Limb (tissue), 2 donors: ENCODE measurements around the gene ZNF644.

ENCODE experiments used
- DNase-seq, 2 donors: peaks; one replicate each; pipeline ENCODE4 v3.0.0-alpha.2; 2016; ENCODE audit errors: extremely low spot score in 2 of 2

Gene ZNF644

DNA sequence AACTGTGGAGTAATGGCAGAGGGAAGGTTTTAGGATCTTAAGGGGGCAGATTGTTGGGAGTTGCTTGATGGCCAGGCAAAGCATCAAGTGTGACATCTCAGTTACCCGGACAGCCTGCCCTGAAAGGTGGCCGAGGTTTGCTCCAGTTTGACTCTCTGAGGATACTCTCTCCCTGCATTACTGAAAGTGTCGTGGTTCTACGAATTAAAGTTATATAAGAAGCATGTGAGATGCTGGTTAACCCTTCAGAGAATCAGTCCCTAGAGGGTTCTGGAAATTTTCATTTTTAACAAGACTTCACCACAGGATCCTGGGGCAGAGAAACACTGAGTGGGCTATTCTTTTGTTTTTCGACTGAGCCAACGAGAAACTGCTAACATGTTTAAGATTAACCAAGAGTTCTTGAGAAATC lies 689 bp upstream of the ZNF644 start:
- no peak for DNase-seq

DNA sequence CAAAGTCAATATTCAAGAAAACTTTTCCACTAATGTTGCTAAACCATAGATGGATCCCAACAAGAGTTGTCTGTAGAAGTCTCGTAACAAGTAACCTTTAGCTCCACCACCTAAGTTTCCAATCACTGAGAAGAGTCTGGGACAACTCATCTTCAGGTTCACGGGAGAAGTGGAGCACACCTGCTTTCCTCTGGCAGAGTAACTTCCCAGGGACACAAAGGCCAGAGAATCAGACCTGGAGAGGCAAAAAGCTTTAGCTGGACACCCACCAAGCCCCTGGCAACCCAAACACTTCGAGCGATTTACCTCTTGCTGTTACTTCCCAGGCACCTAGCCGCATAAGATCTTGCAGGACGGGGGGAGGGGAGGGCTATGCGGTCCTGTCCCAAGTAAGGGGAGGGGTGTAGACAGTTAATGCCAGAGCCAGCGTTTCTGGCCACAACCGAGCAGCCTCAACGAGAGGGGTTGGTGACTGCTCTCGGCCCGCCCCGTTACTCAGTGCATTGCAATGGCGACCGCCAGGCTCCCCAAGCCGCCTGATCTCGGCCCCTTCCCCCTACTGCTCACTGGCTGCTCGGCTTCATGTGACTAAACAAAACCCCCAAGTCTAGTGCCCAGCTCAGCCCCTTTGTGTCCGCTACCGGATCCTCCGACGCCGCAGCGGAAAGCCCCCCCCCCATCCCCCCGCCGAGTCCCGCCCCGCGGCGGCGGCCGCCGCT lies 709 bp downstream of the ZNF644 start:
- DNase-seq: peak; percentile 87 to 91

GRCh38 chr1:91020486-91020885 lies 1.3 kb downstream of the ZNF644 start:
- no peak for DNase-seq

DNA sequence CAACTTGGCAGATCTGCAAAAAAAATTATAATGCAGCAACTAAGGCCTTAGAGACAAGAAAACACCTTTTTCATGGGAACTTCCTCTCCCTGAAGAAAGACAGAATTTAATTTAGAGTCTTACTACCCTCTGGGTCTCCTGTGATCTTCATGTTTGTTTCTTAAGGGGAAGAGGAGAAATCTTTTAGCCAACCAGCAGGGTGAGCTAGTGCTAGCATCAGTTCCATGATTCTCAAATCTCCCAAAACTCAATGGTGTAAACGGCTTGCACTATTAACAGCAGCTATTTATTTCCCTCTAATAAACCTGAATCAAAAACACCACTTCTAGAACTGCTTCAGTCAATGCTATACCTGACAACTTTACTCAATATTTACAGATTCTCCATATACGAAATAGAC lies 3.8 kb downstream of the ZNF644 start:
- DNase-seq: no peak

DNA sequence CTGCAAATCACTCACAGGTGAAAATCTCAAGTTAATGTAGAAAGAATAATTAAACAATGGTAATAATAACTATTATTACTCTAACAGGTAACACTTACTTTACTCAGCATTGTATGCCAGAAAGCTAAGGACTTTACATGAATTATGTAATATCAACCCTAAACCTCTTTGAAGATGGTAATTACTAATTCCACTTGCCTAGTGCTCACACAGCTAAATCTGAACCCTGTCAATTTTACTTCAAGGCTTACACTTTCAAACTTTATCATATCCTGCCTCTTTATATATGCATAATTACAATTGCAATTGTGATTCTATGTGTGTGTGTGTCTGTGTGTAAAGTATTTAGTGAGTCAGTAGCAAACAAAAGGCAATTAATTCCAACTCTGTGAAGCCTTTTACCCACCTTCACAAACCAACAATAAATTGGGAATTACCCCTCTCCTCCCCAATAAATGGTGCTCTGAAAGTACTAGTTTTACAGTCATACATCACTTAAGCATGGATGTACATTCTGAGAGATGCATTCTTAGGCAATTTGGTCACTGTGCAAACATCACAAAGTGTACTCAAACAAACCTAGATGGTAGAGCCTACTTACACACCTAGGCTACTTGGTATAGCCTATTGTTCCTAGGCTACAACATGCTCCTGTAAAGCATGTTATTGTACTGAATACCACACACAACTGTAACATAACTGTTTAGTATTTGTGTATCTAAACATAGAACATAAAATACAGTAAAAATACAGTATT lies 5.9 kb downstream of the ZNF644 start:
- DNase-seq: no peak

GRCh38 chr1:91015358-91015780 lies 6.5 kb downstream of the ZNF644 start:
- DNase-seq: no peak

DNA sequence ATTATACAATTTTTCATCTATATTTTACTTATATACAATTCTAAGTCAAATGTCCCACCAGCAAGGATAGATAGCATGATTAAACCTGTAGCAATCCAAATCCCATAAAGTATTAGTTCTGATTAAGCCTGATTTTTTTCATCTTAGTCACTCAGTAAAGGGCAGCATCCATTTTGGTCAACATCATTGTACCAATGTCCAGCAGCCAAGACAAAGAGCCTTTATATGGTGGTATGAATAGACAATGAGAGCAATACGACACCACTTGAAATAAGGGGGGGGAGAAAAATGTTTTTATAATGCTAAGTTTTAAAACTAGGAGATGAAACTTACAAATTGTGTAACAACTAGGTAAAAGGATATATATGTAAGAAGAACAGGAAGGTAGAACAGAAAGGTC lies 7.4 kb downstream of the ZNF644 start:
- no peak for DNase-seq

GRCh38 chr1:91013302-91013701 lies 8.5 kb downstream of the ZNF644 start:
- DNase-seq: no peak

- DNase-seq: no peak
These were observed 9.6 kb downstream of the ZNF644 start for GRCh38 chr1:91012196-91012595.

- DNase-seq: no peak
These were observed 10.1 kb downstream of the ZNF644 start for GRCh38 chr1:91011726-91012125.

DNA sequence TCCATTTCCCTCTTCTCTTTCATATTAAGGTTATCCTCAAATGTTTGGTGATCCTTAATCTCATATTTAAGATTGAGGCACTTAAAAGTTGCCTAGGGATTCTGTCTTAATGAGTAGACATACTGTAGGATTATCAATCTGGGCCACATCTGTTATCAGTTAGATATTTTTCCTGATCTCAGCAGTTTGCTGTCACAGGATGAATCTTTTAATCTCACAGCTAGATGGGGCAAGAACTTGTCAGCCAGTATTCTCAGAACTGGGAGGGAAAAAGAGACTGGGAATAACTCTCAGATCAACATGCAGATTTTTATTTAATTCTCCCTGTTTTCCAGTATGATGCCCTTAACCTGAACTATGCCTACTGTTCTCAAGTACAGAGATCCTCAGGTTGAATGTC lies 14.0 kb downstream of the ZNF644 start:
- no peak for DNase-seq

GRCh38 chr1:91007092-91007491 lies 14.7 kb downstream of the ZNF644 start:
- DNase-seq: no peak

DNA sequence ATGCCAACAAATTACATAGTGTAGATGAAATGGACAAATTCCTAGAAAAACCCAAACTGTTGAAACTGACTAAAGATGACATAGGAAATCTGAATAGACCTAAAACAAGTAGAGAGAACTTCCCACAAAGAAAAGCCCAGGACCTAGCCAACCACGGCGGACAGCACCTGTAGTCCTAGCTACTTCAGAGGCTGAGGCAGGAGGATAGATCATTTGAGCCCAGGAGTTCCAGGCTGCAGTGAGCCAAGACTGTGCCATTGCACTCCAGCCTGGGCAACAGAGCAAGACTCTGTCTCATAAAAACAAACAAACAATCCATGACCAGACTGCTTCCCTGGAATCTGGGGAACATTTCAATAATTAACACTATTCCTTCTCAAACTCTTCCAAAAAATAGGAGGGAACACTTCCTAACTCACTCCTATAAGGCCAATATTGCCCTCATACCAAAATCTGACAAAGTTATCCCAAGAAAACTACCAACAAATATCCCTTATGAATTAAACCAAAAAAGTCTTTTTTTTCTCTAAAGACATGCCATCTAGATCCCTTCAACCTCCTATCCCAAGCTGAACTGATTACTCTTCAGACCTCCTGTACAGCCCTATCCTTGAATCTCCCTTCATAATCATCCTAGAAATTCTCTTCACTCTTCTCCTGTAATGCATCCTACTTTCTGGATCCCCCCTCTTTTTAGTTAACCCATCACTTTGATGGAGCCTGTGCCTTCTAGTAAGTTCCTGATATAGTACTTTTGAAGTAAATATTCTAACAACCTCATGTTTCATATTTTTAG lies 15.5 kb downstream of the ZNF644 start:
- no peak for DNase-seq

DNA sequence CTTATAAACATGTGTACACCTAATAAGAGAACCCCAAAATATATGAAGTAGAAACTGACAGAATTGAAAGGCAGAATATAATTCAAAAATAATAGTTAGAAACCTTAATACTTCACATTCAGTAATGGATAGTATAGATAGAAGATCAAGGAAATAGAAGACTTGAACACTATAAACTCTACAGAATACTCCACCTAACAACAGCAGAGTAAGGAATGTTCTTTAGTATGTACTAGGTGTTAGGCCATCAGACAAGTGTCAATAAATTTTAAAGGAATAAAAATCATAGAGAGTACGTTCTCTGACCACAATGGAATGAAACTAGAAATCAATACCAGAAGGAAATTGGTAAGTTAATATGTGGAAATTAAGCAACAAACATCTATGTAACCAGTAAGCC lies 16.6 kb downstream of the ZNF644 start:
- no peak for DNase-seq

- DNase-seq: no peak
These were observed 17.7 kb downstream of the ZNF644 start for GRCh38 chr1:91004145-91004544.

DNA sequence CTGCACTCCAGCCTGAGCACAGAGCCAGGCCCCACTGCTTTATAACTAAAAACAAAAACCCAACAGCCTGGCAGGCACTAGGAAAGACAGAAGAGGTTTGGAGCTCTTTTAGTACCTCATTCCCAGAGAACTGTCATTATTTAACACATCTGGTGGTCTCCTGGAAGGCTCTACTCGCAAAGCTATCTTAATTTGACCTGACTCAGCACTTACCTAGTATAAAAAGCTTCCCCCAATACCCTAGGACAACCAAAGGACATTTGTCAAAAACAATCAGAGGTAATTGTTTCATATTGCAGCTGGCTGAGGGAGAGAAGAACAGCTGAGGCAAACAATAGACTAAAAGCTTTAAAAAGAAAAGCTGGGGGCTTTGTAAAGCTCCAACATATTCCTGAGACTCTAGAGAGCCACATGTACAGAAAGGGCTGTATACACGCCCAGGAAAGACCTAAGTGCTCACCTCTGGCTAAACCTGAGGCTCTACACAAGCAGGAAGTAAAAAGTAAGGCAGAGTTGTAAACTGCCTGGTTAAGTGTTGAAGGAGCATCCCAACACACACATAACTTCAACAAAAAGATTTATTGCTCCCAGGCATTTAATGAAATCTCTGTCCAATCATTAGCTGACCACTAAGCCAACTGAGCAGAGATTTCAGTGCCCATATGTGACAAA lies 25.0 kb downstream of the ZNF644 start:
- no peak for DNase-seq

DNA sequence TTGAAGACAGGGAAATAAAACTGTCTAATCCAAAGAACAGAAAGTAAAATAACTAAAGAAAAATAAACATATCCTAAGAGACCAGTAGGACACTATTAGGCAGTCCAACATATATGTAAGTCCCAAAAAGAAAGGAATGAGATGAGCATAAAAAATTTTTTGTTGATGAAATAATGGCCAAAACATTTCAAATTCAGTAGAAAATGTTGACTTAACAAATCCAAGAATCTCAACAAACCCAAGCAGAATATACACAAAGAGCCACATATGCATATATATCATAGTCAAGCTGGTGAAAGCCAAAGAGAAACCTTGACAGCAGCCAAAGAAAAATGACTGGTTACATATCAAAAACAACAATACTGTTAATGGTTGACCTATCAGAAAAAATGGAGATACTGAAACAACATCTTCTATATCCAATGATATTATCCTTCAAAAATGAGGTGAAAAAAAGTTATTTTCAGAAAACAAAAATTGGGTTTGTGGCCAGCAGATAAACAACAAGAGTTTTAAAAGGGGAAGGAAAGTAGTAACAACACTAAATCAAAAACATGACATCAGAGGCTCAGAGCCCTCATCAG lies 26.4 kb downstream of the ZNF644 start:
- DNase-seq: no peak

- no peak for DNase-seq
These were observed 27.4 kb downstream of the ZNF644 start for GRCh38 chr1:90994461-90994860.

GRCh38 chr1:90993245-90993644 lies 28.6 kb downstream of the ZNF644 start:
- no peak for DNase-seq

- no peak for DNase-seq
These were observed 31.1 kb downstream of the ZNF644 start for GRCh38 chr1:90990779-90991178.

DNA sequence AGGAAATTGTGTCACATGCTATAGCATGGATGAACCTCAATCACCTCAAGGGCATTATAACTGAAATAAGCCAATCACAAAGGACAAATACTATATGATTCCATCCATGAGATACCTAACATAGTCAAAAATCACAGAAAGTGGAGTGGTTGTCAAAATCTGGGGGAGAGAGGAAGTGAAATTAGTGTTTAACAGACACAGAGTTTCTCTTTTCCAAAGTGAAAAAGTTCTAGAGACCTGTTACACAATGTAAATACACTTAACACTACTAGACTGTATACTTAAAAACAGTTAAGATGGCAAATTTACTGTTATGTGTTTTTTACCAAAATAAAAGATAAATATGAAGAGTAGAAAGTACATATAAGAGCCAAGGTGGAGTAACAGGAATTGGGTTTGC lies 31.8 kb downstream of the ZNF644 start:
- DNase-seq: no peak
